Activated naive CD8-positive, alpha-beta T cell (primary cell): Measurements from ENCODE around the gene ANKRD36.
"Not testable (repeated sequence)": the region's sequence is repeated elsewhere in the genome, so short reads cannot be mapped to it uniquely, and the experiment has no call there.

Experiments used
- H3K27ac Mint-ChIP-seq: one replicate; pipeline ENCODE4 v1.8.0; 2021; ENCODE audit warnings: mixed read lengths
- H3K27me3 Mint-ChIP-seq: one replicate; pipeline ENCODE4 v1.8.0; 2021; ENCODE audit warnings: mixed read lengths
- H3K36me3 Mint-ChIP-seq: one replicate; pipeline ENCODE4 v1.8.0; 2021; ENCODE audit warnings: mixed read lengths
- H3K4me1 Mint-ChIP-seq: one replicate; pipeline ENCODE4 v1.8.0; 2021; ENCODE audit warnings: low read depth, mixed read lengths
- H3K4me3 Mint-ChIP-seq: one replicate; pipeline ENCODE4 v1.8.0; 2021; ENCODE audit warnings: mild to moderate bottlenecking, mixed read lengths
- H3K9me3 Mint-ChIP-seq: one replicate; pipeline ENCODE4 v1.8.0; 2021; ENCODE audit warnings: low read depth, mixed read lengths

Gene ANKRD36

DNA sequence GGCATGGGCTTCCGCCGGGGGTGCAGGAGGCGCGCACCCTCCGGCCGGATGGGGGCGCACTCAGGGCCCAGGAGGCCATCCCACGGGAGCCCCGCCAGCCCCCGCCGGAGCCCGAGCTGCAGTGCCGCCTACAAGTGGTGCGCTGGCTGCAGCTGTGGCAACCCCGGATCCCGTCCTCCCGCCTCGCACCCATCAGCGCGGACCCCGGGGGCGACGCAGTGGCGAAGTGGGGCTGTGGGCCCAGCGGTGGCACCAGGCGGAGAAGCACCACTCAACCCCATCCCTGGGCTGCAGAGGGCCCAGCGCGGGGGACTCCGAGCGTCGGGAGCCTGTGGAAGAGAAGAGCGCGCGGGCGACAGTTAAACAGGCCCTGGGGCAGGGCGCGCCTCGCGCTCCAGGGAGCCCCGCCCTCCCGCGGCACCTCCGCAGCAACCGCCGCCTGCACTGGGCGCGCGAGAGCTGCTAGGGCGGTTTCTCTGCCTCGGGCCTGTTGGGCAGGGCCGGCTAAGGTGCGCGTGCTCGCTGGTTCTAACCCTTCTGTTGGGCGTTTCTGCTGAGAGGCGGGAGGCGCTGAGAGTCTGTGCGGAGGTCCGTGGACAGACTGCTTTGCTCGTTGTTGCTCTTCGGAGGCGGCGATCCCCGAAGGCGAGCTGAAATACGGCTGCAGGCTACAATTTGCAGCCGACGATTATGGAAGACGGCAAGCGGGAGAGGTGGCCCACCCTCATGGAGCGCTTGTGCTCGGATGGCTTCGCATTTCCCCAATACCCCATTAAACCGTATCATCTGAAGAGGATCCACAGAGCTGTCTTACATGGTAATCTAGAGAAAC is at the start of gene ANKRD36:
TSS of gene ANKRD36 (plus strand) at position 104 of the 832 bp plus-strand sequence. CDS start at position 691, 587 bp downstream.
- H3K9me3 Mint-ChIP-seq, H3K4me1 Mint-ChIP-seq, H3K27me3 Mint-ChIP-seq, H3K36me3 Mint-ChIP-seq: not testable (repeated sequence)
- Mint-ChIP-seq H3K4me3 (peak within 1 kb of the TSS; percentile 99), H3K27ac (peak within 1 kb of the TSS; percentile 92)

DNA sequence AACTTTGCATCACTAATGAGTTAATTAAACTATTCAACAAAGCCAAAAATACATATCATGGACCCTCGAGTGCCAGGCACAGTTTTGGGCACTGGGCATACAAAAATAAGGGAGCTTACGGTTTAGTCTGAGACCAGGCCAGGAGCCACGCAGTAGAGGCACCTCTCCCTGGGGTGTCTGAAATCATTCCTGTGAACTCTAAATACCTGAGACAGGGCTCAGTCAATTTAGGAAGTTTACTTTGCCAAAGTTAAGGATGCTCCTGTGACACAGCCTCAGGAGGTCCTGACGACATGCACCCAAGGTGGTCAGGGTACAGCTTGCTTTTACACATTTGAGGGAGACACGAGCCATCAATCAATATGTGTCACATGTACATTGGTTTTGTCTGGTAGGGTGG is 46.9 kb upstream of the ANKRD36 start:
- H3K4me1 Mint-ChIP-seq: not testable (repeated sequence)

DNA sequence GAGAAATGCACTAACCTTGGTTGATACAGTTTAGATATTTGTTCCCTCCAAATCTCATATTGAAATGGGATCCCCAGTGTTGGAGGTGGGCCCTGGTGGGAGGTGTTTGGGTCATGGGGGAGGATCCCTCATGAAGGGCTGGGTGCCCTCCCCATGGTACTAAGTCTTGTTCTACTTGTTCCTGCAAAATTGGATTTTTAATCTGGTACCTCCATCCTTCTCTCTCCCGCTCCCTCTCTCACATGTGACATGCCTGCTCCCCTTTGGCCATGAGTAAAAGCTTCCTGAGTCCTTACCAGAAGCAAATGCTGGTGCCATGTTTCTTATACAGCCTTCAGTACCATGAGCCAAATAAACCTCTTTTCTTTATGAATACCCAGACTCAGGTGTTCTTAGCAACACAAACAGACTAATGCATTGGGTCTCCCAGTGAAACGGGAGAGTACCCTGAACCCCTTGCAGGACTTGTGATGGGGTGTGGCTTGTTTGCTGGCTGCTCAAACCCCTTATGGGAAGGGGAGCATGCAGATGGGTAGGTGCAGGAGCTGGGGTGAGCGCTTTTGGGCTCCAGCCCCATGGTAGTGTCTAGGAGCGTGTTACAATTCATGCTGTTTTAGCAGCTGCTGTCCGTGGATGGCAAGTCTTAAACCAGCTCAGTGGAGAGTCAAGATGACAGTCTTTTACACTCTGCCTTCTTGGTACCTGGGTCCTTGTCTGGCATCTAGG is 45.5 kb upstream of the ANKRD36 start:
- H3K36me3 Mint-ChIP-seq: no peaks in the 10 kb centered on the region
- no peaks in the 10 kb centered on the region for H3K9me3 Mint-ChIP-seq
- H3K4me3 Mint-ChIP-seq: no peak overlapping the region
- no peak overlapping the region for H3K27ac Mint-ChIP-seq
- H3K27me3 Mint-ChIP-seq: peaks cover 7% of the 10 kb centered on the region
- H3K4me1 Mint-ChIP-seq: no peaks in the 10 kb centered on the region

More for the DNA sequence above, 46.9 kb upstream of the ANKRD36 start:
- H3K36me3 Mint-ChIP-seq, H3K27me3 Mint-ChIP-seq, H3K4me3 Mint-ChIP-seq, H3K27ac Mint-ChIP-seq, H3K9me3 Mint-ChIP-seq: not testable (repeated sequence)

DNA sequence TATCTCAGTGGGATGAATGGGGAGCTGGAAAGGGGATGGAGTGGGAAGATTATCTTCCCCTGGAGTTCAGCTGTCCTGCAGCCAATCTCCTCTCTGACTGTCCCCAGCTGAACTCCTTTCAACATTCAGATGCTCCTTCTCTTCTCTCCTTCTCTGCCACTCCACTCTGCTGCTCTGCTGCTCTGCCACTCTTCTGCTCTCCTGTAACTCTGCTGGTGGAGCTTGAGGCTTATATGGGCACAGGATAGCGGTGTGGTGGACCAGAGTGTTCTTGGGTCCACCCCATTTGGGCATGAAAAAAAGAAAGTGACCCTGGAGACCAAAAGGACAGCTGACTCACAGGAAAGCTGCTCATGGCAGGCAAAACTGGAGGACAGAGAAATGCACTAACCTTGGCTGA is 44.9 kb upstream of the ANKRD36 start:
- Mint-ChIP-seq H3K27ac (no peak overlapping the region), H3K27me3 (peaks cover 5% of the 10 kb centered on the region), H3K4me3 (no peak overlapping the region), H3K9me3 (no peaks in the 10 kb centered on the region), H3K36me3 (no peaks in the 10 kb centered on the region), H3K4me1 (no peaks in the 10 kb centered on the region)

DNA sequence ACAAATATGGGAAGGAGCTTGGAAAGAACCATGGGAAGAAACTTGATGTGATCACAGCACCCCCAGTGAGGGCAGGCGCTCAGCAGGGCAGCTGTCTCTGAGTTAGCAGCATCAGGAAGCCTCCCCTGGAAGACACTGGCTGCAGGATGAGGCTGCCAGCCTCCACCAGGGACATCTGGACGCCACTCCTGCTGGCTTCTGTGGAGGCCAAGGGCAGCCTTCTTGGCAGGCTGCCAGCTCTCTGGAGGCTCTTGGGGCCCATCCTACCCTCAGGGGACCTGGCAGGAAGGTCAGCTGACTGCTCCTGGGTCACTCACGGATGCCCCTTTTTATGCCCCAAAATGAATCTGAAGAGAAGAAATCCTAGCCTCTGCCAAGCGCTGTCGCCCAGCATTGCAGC is 44.2 kb upstream of the ANKRD36 start:
- not testable (repeated sequence) for H3K9me3 Mint-ChIP-seq, H3K27me3 Mint-ChIP-seq, H3K36me3 Mint-ChIP-seq, H3K4me3 Mint-ChIP-seq, H3K4me1 Mint-ChIP-seq, H3K27ac Mint-ChIP-seq

DNA sequence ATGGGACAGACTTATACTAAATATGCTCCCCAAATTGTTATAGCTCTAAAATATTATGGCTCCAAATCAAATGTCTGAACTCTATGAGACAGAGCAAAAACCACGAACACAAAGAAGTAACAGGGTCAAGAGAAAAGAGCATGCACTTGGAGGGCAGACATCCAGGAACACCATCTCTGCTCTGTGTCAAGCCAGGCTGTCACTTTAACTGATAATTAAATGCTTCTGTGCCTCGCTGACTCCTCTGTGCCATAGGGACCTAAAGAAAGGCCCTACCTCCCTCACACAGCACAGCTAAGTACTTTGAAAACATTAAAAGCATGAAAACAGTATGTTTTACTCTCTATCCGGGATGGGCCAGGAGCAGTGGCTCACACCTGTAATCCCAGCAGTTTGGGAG is 42.0 kb upstream of the ANKRD36 start:
- H3K9me3 Mint-ChIP-seq, H3K4me3 Mint-ChIP-seq, H3K27me3 Mint-ChIP-seq, H3K27ac Mint-ChIP-seq, H3K36me3 Mint-ChIP-seq, H3K4me1 Mint-ChIP-seq: not testable (repeated sequence)

DNA sequence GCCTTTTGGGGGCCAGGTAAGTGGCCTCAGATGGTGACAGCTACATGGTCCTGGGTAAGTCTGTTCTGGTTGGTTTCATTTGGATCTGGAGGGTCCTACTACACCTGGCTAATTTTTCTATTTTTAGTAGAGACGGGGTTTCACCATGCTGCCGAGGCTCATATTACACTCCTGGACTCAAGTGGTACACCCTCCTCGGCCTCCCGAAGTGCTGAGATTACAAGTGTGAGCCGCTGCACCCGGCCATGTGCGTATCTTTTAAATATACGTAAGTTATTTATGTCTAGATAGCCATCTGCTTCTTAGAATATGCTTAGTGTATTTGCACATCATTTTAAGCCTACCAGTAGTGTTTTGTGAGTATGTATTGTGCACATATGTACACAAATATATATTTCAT is 35.7 kb upstream of the ANKRD36 start:
- H3K36me3 Mint-ChIP-seq, H3K27me3 Mint-ChIP-seq, H3K4me3 Mint-ChIP-seq, H3K4me1 Mint-ChIP-seq, H3K27ac Mint-ChIP-seq, H3K9me3 Mint-ChIP-seq: not testable (repeated sequence)

DNA sequence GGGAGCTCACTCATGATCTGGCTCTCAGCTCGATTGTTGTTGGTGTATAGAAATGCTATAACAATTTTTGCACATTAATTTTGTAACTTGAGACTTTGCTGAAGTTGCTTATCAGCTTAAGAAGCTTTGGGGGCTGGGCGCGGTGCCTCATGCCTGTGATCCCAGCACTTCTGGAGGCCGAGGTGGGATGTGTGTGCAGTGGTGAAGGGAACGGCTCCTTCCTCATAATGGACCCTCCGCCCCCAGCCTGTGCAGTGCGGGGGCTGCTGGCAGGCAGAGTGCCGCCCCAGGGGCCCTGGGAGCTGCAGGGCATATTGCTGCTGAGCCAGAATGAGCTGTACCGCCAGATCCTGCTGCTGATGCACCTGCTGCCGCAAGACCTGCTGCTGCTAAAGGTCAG is 32.1 kb upstream of the ANKRD36 start:
- H3K27ac Mint-ChIP-seq, H3K9me3 Mint-ChIP-seq, H3K27me3 Mint-ChIP-seq, H3K4me1 Mint-ChIP-seq, H3K36me3 Mint-ChIP-seq, H3K4me3 Mint-ChIP-seq: not testable (repeated sequence)

DNA sequence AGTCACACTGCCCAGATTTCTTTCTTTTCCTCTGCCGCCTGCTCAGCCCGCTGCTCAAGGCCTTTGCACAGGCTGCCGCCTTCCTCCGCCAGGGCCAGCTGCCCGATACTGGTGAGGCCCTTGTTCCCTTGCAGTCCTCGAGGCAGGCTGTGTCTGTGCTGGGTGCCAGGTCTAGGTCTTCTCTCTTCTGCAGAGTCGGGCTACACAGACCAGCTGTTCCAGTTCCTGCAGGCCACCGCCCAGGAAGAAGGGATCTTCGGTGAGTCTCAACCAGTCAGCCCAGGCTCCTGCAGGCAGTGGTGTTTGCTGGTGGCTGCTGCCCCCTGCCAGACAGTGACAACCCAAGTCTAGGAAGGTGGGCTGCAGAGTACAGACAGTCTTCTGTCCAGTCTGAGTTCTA is 30.7 kb upstream of the ANKRD36 start:
- H3K4me3 Mint-ChIP-seq, H3K4me1 Mint-ChIP-seq, H3K36me3 Mint-ChIP-seq, H3K27me3 Mint-ChIP-seq, H3K27ac Mint-ChIP-seq, H3K9me3 Mint-ChIP-seq: not testable (repeated sequence)

DNA sequence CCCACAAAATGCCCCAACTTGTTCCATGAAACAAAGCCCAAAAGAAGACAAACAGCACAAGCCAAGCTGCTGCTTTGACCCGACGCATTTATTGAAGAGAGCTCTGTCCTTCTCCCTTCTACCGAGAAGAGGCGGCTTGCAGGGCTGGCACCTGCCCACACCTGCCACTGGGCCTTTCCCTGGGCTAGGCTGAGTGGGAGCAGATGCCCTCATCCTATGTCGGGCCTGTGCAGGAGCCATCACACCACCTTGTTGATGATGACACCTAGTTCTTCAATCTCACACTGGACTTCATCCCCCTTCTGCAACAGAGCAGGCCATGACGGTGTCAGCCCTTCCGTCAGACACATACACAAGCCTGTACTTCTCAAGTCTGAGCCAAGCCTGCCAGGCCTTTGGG is 29.4 kb upstream of the ANKRD36 start:
- not testable (repeated sequence) for H3K4me1 Mint-ChIP-seq, H3K36me3 Mint-ChIP-seq, H3K27ac Mint-ChIP-seq, H3K27me3 Mint-ChIP-seq, H3K9me3 Mint-ChIP-seq, H3K4me3 Mint-ChIP-seq

DNA sequence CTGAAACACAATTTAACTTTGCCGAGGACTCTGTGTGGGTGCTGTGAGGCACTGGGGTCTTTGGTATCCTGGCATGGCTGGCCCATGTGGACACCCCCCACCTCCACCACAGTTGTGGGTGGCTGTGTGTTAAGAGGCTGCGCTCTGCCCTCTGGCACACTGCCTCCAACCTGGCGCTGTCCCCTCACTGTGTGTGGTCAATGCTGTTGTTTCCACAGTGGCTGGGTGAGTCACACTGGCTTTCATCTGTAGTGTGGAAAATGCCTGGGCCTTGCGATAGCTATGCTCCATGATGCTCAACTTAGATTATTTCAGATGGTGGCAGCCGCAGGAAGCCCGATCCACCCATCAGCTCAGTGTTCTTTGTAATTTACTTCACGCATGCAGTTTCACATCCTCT is 27.9 kb upstream of the ANKRD36 start:
- not testable (repeated sequence) for H3K36me3 Mint-ChIP-seq, H3K27ac Mint-ChIP-seq, H3K4me1 Mint-ChIP-seq, H3K4me3 Mint-ChIP-seq, H3K27me3 Mint-ChIP-seq, H3K9me3 Mint-ChIP-seq

DNA sequence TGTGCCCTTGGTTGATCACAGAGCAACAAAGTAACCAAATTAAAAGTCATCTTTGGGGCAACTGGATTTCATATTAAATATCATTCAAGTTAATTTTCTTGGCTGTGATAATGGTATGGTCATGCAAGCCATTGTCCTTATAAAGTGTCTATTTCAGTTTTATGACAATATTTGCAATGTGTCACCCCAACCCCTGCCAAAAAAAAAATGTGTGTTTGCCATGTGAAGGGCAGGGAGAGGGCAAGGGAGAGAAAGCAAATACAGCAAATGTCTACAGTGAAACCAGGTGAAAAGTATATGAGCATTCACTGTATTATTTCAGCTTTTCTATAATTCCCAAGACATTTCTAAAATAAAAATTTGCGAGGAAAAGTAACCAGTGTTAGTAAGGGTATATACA is 24.2 kb upstream of the ANKRD36 start:
- not testable (repeated sequence) for H3K4me3 Mint-ChIP-seq, H3K36me3 Mint-ChIP-seq, H3K4me1 Mint-ChIP-seq, H3K27ac Mint-ChIP-seq, H3K27me3 Mint-ChIP-seq, H3K9me3 Mint-ChIP-seq

DNA sequence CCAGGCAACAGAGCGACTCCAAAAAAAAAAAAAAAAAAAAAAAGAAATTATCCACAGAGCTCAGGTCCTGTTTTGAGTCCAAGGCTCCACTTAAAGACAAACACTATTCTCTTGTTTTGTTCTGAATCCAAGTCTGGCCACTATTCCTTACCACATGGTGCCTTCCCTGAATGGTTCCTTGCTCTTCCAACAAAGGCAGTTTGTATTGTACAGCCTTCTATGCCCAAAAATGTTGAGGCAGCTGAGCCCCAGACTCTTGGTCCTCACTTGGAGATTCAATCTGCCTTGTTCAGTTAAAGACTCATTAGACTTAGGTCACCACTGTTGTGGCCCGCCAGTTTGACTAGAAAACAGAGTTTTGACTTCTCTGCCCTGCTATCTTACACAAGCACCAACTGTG is 20.0 kb upstream of the ANKRD36 start:
- not testable (repeated sequence) for H3K4me3 Mint-ChIP-seq, H3K27ac Mint-ChIP-seq, H3K36me3 Mint-ChIP-seq, H3K9me3 Mint-ChIP-seq, H3K4me1 Mint-ChIP-seq, H3K27me3 Mint-ChIP-seq

DNA sequence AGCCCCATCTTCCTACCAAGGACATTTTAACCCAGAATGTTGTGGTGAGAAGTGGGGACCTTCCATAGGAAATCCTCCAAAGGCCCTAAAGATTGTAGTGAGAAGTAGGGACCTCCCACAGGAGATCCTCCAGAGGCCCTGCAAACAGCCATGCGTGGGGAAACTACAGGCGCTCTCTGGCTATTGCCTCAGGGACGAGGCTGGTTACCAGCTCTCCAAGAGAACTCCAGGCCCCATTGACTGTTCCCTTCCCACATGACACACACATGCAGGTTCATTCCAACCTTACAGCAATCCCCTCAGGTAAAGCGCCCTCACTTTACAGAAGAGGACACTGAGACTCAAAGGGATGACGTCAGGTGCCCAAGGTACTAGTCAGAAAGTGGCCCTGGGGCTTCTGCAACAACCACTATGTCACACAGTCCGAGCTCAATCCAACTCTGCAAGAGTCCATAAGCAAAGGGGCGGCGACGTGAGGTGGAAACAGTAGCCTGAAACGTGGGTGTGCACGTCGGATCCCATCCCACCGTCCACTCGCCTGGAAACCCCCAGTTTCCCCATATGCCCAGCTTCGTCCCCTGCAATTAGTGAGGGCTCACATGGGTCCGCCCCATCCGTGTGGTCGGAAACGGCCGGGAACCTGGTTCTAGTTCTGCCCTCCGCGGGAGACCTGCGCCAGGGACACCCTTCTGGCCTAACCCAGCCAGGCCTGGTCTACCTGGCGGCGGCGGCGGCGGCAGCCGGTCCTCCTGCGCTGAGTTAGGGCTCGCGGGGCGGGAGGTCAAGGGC is 18.8 kb upstream of the ANKRD36 start:
- H3K27me3 Mint-ChIP-seq, H3K36me3 Mint-ChIP-seq, H3K4me1 Mint-ChIP-seq, H3K27ac Mint-ChIP-seq, H3K9me3 Mint-ChIP-seq: not testable (repeated sequence)
- H3K4me3 Mint-ChIP-seq: peak overlapping the region; percentile 60

DNA sequence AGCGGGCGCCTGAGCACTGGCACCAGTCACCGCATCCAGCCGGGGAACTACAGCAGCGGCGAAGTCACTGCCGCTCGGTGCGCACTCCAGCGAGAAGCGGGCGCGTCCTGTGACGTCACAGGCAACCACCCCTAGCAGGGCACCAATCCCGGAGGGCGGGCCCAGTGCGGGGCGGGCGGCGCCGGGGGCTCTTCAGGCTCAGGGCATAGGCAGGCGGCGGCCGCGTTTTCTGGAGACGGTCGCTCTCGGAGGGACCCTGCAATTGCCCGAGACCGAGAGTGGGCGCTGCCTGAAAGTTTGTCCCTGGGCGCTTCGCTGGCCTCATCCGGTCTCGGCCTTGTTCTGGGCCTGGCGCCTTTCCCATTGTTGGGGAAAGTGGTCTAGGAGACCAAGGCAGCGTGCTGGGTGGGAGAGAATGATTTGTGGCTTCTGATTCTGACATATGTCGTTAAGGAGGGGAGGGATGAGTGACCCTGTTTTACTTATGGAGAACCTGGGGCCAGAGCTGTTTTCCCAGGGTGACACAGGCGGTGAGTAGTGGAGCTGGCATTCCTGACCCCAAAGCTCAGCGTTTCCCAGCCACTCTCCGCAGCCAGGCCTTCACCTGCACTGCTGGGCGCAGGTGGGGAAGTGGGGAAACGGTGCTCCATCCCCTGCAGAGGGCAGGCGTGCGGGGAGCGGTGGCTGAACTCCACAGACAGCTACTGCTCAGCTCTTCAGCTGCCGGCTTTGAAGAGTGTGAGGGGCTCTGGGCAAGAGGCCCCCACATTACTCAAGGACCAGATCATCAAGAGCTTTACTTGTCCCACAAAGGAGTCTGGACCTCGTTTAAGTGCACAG is 18.0 kb upstream of the ANKRD36 start, which contains the start of gene FAHD2B:
TSS of gene FAHD2B (minus strand) at position 111 of the 840 bp plus-strand sequence. CDS start 3,176 bp downstream, outside the sequence.
- not testable (repeated sequence) for H3K9me3 Mint-ChIP-seq, H3K4me1 Mint-ChIP-seq, H3K27ac Mint-ChIP-seq, H3K36me3 Mint-ChIP-seq, H3K27me3 Mint-ChIP-seq
- peak within 1 kb of the TSS; percentile 80 for H3K4me3 Mint-ChIP-seq
